T-helper 22 cell (primary cell): ENCODE results near the gene GALM.
"Not testable (repeated sequence)": the region's sequence is repeated elsewhere in the genome, so short reads cannot be mapped to it uniquely, and the experiment has no call there.

Experiments used
- DNase-seq: peaks from one replicate; pipeline ENCODE4 v3.0.0-alpha.2; 2020; ENCODE audit warnings: low read depth

Gene GALM

GRCh38 chr2:38712413-38712812 lies 46.5 kb downstream of the GALM start:
- DNase-seq: no peak

DNA sequence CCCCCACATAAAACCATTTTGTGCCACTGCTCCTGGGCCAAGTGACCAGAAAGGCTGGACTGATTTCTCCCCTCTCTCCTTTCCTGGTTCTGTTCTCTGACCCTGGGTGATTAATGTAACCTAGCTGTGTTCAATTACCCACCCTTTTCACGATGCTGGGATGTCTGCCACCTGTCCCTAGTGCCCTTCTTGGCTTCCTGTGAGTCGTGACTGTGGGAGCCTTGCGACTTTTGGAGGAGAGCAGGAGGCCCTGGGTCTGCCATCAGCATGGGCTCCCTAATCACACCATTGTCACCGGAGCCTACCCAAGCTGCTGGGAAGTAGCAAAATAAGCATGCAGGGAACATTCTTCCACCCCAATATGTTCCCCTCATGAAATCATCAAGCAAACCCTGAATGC lies 47.0 kb downstream of the GALM start:
- DNase-seq: no peak

- no peak for DNase-seq
These were observed 47.4 kb downstream of the GALM start for GRCh38 chr2:38713338-38713737.

DNA sequence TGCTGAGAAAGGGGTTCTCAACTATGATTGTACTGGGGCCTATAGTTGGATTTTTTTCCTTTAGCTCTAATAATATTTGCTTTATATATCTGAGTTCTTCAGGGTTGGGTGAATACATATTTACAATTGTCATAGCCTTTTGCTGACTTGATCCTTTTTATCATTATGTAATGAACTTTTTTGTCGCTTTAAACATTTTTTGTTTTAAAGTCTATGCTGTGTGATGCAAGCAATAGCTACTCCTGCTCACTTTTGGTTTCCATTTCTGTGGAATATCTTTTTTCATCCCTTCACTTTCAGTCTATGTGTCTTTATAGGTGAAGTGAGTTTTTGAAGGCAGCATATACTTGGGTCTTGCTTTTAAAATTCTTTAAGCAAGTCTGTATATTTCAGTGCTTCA lies 49.0 kb downstream of the GALM start:
- not testable (repeated sequence) for DNase-seq

DNA sequence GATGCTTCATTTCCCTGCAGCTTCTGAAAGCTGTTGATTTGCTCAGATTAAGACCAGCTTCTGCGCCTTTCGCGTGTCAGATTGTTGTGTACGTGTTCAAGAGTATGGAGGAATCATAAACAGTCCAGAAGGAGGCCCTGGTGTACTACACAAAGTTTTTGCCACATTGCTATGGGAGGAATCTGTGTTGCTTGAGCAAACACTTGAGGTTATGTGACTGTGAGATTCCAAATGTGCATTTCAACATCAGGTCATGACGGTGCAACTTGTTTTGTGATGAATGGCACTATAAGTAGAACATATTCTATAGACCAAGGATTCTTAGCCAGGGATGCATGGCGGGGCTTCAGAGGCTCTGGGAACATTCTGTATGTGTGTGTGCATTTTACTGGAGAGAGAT lies 50.3 kb downstream of the GALM start:
- DNase-seq: no peak

GRCh38 chr2:38718601-38719000 lies 52.7 kb downstream of the GALM start:
- no peak for DNase-seq

DNA sequence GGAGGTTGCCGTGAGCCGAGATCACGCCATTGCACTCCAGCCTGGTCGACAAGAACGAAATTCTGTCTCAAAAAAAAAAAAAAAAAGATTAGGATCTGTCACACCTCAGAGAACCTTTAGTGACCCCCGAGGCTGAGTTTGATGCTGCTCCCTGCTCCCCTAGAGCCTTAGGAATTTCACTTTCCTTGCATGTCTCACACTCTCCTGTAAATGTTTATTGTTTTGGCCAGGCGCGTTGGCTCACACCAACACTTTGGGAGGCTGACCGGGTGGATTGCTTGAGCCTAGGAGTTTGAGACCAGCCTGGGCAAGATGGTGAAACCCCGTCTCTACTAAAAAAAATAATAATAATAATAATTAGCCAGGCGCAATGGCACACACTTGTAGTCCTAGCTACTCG lies 53.8 kb downstream of the GALM start:
- no peak for DNase-seq

DNA sequence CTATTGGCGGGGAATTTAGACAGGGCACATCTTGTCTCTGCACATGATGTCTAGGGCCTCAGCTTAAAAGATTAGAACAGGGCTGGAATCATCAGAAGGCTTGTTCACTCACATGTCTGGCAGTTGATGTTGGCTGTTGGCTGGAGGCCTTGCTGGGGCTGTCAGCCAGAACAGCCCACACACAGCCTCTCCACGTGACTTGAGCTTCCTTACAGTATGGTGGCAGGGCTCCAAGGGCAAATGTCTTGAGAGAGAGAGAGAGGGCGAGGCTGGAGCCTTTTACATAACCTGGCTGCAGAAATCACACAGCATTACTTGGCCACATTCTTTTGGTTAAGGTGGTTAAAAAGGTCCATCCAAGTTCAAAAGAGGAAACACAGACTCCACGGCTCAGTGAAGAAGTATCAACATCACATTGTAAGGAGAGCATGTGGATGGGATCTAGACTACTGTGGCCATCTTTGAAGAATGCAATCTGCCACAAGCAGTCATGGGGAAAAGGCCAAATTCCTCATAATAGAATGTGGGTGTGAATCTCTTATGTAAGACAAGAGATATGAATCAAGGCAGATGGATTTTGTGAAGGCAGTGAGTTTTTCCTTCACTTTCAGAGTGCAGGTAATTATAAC lies 54.8 kb downstream of the GALM start:
- DNase-seq: no peak

- DNase-seq: peak; percentile 18
These were observed 56.6 kb downstream of the GALM start for GRCh38 chr2:38722271-38723061.

DNA sequence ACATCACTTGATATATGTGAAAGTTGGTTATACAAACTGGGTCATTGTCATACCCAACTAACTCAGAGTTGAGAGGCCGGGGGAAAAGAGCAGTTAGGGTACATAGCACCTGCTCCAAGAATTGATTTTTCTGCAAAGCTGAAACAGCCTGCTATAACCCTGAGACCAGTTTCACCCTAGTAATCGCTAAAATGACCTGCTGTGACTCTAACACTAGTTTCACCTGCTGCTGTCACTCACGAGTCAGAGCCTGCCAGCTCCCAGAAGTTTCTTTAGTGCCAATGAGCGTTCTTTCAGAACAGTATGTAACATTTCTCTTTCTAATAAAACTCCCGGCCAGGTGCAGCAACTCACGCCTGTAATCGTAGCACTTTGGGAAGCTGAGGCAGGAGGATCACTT lies 57.3 kb downstream of the GALM start:
- DNase-seq: no peak

GRCh38 chr2:38727661-38728060 lies 61.7 kb downstream of the GALM start:
- no peak for DNase-seq

- no peak for DNase-seq
These were observed 62.8 kb downstream of the GALM start for GRCh38 chr2:38728694-38729093.

DNA sequence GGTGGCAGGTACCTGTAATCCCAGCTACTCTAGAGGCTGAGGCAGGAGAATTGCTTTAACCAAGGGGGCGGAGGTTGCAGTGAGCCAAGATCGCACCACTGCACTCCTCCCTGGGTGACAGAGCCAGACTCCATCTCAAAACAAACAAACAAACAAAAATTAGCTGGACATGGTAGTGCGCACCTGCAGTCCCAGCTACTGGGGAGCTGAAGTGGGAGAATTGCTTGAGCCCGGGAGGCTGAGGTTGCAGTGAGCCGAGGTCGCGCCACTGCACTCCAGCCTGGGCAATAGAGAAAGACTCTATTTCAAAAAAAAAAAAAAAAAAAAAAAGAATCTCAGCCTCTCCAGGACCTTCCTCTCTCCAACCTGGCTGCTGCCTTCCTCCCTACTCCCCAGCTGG lies 65.2 kb downstream of the GALM start:
- no peak for DNase-seq

- no peak for DNase-seq
These were observed 65.8 kb downstream of the GALM start for GRCh38 chr2:38731684-38732221.

DNA sequence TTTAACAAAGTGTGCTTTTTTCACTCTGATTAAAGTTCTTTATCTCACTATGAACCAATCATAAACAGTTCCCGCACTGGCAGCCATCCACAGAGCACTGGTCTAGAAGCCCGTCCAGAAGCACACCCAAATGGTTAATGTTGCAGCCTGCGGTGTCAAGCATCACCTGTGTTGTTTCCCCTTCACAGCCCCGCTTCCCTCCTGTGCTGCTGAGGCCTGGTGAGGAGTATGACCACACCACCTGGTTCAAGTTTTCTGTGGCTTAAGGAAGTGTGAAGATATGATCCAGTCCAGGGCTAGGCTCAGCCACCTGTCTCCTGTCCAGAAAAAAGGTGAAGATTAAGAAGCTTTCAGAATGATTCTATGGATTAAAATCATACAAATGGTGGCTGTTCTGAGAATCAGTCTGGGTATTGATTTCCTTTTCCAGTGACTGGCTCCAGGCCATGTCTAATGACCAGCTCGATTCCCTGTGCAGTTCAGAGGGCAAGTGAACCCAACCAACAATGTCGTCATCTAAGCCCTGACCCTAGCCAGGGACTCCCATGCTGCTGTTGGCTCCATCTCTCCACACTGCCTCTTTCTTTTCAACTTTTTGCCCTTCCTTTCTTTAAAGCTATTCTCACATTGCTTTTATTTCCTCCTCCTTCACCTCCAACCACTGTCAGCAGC lies 67.5 kb downstream of the GALM start:
- DNase-seq: no peak

- no peak for DNase-seq
These were observed 68.6 kb downstream of the GALM start for GRCh38 chr2:38734299-38735058.

DNA sequence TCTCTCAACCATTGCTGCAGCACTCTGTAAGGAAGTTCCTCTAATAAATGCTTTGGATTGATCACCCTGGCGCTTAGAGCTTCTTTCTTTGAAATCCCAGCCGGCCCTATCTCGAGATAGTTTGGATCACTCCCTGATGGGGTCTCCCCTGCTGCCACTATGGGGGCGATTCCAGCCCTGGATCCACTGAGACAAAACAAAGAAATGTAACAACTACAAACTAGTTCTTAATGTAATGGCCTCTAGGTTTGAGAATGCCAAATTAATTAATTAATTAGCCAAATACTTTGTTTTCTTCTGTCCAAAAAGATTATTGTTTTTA lies 70.0 kb downstream of the GALM start:
- DNase-seq: no peak

DNA sequence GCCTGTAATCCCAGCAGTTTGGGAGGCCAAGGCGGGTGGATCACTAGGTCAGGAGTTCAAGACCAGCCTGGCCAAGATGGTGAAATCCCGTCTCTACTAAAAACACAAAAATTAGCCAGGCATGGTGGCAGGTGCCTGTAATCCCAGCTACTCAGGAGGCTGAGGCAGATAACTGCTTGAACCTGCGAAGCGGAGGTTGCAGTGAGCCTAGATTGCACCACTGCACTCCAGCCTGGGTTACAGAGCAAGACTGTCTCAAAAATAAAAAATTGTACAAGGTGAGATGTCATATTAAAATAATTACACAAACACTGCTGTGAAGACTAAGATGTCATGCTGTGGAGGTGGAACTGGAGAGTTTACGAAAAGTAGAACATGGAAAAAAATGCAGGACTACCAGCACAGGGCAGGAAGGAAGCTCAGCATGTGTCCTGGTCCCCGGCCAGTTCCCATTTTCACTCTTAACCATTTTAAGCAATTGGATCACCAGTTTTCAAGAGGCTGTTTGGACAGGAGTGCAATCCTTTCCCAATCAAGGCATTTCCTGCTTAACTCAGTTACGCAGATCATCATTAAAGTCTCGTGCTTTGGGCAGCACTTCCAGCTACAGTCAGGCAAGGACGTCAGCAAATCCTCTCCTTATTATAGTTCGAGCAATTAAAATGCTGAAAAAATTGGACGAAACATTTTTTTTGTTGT lies 71.2 kb downstream of the GALM start:
- not testable (repeated sequence) for DNase-seq

- no peak for DNase-seq
These were observed 72.0 kb downstream of the GALM start for GRCh38 chr2:38737925-38738324.

DNA sequence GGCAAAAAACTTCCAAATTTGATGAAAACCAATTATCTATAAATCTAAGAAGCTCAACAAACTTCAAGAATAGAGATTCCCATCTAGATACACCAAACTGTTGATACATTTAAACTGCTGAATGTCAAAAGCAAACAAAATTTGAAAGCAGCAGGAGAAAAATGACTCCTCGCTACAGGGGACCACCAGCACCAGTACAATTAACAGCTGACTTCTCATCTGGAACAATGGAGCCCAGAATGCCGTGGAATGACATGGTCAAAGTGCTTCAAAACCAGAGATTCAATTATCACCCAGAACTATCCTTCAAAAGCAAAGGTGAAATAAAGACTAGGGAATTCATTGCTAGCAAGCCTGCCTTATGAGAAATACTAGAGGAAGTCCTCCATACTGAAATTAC lies 73.6 kb downstream of the GALM start:
- DNase-seq: no peak

- DNase-seq: no peak
These were observed 75.2 kb downstream of the GALM start for GRCh38 chr2:38740851-38741731.
